Esophagus squamous epithelium (tissue), 5 donors: Measurements from ENCODE around the gene SENP7. TPM values are rescaled to one million over a fixed set of nuclear protein-coding genes. Genes with fewer than 3 reads are reported as not detected.
A peak's percentile ranks its signal among the peaks of the same experiment; 100 is the strongest.
"Not testable (repeated sequence)": the region's sequence is repeated elsewhere in the genome, so short reads cannot be mapped to it uniquely, and the experiment has no call there.

Experiments used
- DNase-seq: peaks from one replicate; lab custom pipeline; 2025; lab: John Stamatoyannopoulos, UW
- H3K27ac ChIP-seq, 4 donors: fragments of 200-600 bp; sonication (generic); one replicate each; pipeline ENCODE4 v1.5.1; 2016 to 2019; ENCODE audit warnings: mild to moderate bottlenecking in 1 of 4
- H3K27me3 ChIP-seq, 4 donors: fragments of 200-600 bp; sonication (generic); 1 replicate in 3 of 4; 2 replicates in 1 of 4; pipeline versions ENCODE4 v1.5.1 to v1.6.0; 2017 to 2021; ENCODE audit warnings: antibody characterized with exemption in 1 of 4
- H3K36me3 ChIP-seq, 3 donors: fragments of 200-600 bp; sonication (generic); one replicate each; pipeline ENCODE4 v1.5.1; 2016 to 2019
- H3K4me1 ChIP-seq, 3 donors: fragments of 200-600 bp; sonication (generic); one replicate each; pipeline ENCODE4 v1.5.1; 2017 to 2019
- H3K4me3 ChIP-seq, 4 donors: fragments of 200-600 bp; sonication (generic); 1 replicate in 3 of 4; 2 replicates in 1 of 4; pipeline ENCODE4 v1.5.1; 2016 to 2019; ENCODE audit warnings: mild to moderate bottlenecking in 2 of 4, moderate library complexity in 1 of 4
- H3K9me3 ChIP-seq, 3 donors: fragments of 200-600 bp; sonication (generic); one replicate each; pipeline ENCODE4 v1.5.1; 2016 to 2019
- CTCF ChIP-seq, 6 experiments: fragments of 450-650 bp in 4 of 6; fragments of 200-600 bp in 2 of 6; sonication (generic) in 2 of 6; IDR thresholded peaks; one replicate each; pipeline ENCODE4 v1.5.1; 2016 to 2019; ENCODE audit warnings: antibody characterized with exemption in 6 of 6, mild to moderate bottlenecking in 4 of 6, moderate library complexity in 4 of 6
- POLR2A ChIP-seq, 4 donors: fragments of 450-650 bp; IDR thresholded peaks; one replicate each; pipeline ENCODE4 v1.6.1; 2017; ENCODE audit warnings: antibody characterized with exemption in 4 of 4, mild to moderate bottlenecking in 4 of 4, moderate library complexity in 3 of 4
- WGBS, 2 donors: methylation state at CpG; one replicate each; pipeline ENCODE4 v1.1.5; 2018; 5-methylcytosine and 5-hydroxymethylcytosine counted together
- intact Hi-C: fragments of 100-400 bp; cut with DNase I; formaldehyde crosslinking; loops from one replicate; pipeline ENCODE4 v1.15.0; 2022
- total RNA-seq, 4 donors: library from RNA; depleted of rRNA; stranded (reverse); fragments of >200 nt; gene quantifications; one replicate each; pipeline ENCODE4 v1.1.0, GENCODE V29; 2016
- donor health status: DM: yes; HTN: yes; CAD: no.

The SENP7 gene
- total RNA-seq, 4 donors from 2014 or later: 6.0 to 18.9 (median 9.5) TPM

DNA sequence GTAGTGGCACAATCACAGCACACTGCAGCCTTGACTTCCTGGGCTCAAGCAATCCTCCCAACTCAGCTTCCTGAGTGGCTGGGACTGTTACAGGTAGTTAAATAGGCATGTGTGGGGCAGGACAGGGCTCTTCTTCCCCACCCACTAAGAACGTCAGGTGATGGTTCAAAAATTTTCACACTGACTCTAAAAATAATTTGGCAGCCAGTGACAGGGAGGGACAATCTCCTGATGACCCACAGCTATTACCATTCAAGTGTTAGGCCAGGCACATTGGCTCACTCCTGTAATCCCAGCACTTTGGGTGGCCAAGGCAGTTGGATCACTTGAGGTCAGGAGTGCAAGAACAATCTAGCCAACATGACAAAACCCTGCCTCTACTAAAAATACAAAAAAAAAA is 36.5 kb upstream of the SENP7 start:
- TF ChIP-seq POLR2A (IDR thresholded peaks at IDR 0.05): no peak
- no peak for TF ChIP-seq CTCF (IDR thresholded peaks at IDR 0.05)
- H3K27me3 ChIP-seq: peaks cover 0 to 8% (median 0%) of the 10 kb centered on the region in 4 donors

GRCh38 chr3:101548527-101549105 is 35.6 kb upstream of the SENP7 start:
- intact Hi-C loops: no loop called here
- H3K27me3 ChIP-seq: peaks cover 0 to 3% (median 0%) of the 10 kb centered on the region in 4 donors

More for the DNA sequence above, 36.5 kb upstream of the SENP7 start:
- 33% methylated on average over 1 of the region's 1 CpG for WGBS, 2 donors
- Histone ChIP-seq H3K27ac (no peak overlapping the region), H3K9me3 (no peaks in the 10 kb centered on the region), H3K4me1 (no peaks in the 10 kb centered on the region), H3K4me3 (no peak overlapping the region), H3K36me3 (no peaks in the 10 kb centered on the region)
- no peak for DNase-seq
- intact Hi-C loops: no loop called here

DNA sequence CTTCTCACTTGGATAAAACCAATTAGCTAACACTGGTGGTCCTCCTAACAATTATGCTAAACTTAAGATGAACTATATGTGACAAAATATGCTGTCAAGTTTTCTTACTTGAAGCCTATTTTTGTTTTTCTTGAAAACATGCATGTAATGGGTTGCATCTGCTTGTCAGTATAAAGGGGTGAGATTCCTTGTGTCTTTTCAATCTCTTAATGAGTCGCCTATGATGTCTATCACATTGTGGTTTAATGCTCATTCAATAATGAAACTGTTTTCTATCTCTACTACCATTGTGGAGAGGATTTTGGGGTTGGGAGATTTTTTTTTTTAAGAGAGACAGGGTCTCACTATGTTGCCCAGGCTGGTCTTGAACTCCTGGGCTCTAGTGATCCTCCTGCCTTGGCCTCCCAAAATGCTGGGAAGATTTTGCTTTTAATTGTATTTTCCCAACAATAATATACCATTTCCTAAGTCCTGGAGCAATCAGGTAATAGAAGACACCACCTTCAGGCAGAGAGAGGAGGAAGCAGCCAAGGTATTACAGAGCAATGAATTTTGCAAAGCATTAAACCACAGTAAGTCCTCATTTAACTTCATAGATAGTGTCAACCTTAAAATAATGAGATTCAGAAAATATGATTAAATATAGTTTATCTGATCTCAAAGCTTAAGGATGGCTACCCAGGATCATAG is 31.3 kb upstream of the SENP7 start:
- H3K27me3 ChIP-seq: no peaks in the 10 kb centered on the region
- WGBS, 2 donors: 68 to 79% methylated on average over 1 of the region's 1 CpG

More at GRCh38 chr3:101548527-101549105, 35.6 kb upstream of the SENP7 start:
- Histone ChIP-seq H3K4me1 (no peaks in the 10 kb centered on the region), H3K4me3 (no peak overlapping the region), H3K27ac (no peak overlapping the region), H3K9me3 (no peaks in the 10 kb centered on the region), H3K36me3 (no peaks in the 10 kb centered on the region)
- 65 to 80% methylated on average over 2 of the region's 2 CpGs for WGBS, 2 donors
- TF ChIP-seq CTCF (IDR thresholded peaks at IDR 0.05) (no peak), POLR2A (IDR thresholded peaks at IDR 0.05) (no peak)
- DNase-seq: no peak

GRCh38 chr3:101542957-101543356 is 29.9 kb upstream of the SENP7 start:
- no peak for DNase-seq
- H3K4me1 ChIP-seq: no peaks in the 10 kb centered on the region
- no peak overlapping the region for H3K27ac ChIP-seq
- no peaks in the 10 kb centered on the region for H3K9me3 ChIP-seq
- TF ChIP-seq CTCF (IDR thresholded peaks at IDR 0.05): no peak
- no peak for TF ChIP-seq POLR2A (IDR thresholded peaks at IDR 0.05)
- H3K27me3 ChIP-seq: no peaks in the 10 kb centered on the region
- intact Hi-C loops: no loop called here
- no peaks in the 10 kb centered on the region for H3K36me3 ChIP-seq
- no peak overlapping the region for H3K4me3 ChIP-seq

More for the DNA sequence above, 31.3 kb upstream of the SENP7 start:
- Histone ChIP-seq H3K27ac (no peak overlapping the region), H3K9me3 (no peaks in the 10 kb centered on the region), H3K4me3 (no peak overlapping the region), H3K4me1 (no peaks in the 10 kb centered on the region), H3K36me3 (no peaks in the 10 kb centered on the region)
- intact Hi-C loops: no loop called here
- DNase-seq: no peak
- peak in 1 of 6 experiments; percentile 9 for TF ChIP-seq CTCF (IDR thresholded peaks at IDR 0.05)
- TF ChIP-seq POLR2A (IDR thresholded peaks at IDR 0.05): no peak

GRCh38 chr3:101536955-101537354 is 23.9 kb upstream of the SENP7 start:
- H3K36me3 ChIP-seq, H3K27me3 ChIP-seq, DNase-seq, H3K4me1 ChIP-seq, intact Hi-C loops, H3K4me3 ChIP-seq, H3K9me3 ChIP-seq, H3K27ac ChIP-seq: not testable (repeated sequence)
- 64 to 91% methylated on average over 1 of the region's 1 CpG for WGBS, 2 donors
